Heart left ventricle (tissue), 13 donors: ENCODE results near the gene USP35.

Source experiments
- POLR2A ChIP-seq, 2 donors: fragments of 450-650 bp; IDR thresholded peaks; one replicate each; pipeline ENCODE4 v1.6.1; 2017; ENCODE audit warnings: antibody characterized with exemption in 2 of 2, mild to moderate bottlenecking in 2 of 2, moderate library complexity in 2 of 2
- TF ChIP-seq, protein P1 (sequence below), 12 donors: fragments of 200-600 bp; sonication (generic) in 4 of 12; IDR thresholded peaks; one replicate each; pipeline versions ENCODE4 v1.5.0 to v1.8.0; 2018 to 2022; ENCODE audit warnings: antibody characterized with exemption in 12 of 12, mild to moderate bottlenecking in 5 of 12
- donor health status: ischemic (EF 13 %, LVEDD 7.1; RV severe dilation, severe dysfunction).
- donor health status: DM: no; HTN: yes; CAD: no.
- donor health status: DM: no; HTN: no; CAD: no.
- donor health status: ischemic (EF 25% LVEDD 6.9; RV normal size, moderate dysfunction).
- donor health status: ischemic (EF 25% LVEDD 5.7; RV mildly dilated, moderate dysfunction).
- donor health status: ischemic (EF 35%, LVEDD 5.7; RV mildly dilated, moderate dysfunction).
- donor health status: nonischemic (EF 11% LVEDD 7.7; RV severe dilation, severe dysfunction).
- donor health status: DM: yes; HTN: yes; CAD: no.
- donor health status: PGD.
- donor health status: ischemic (EF 29% LVEDD 5.4; RV normal size, mild dysfunction).
- donor health status: nonischemic (EF 23%, LVEDD 6.1; RV moderate dilation, normal function).

GRCh38 chr11:78140392-78141077 is 48.2 kb upstream of the USP35 start:
- TF ChIP-seq POLR2A (IDR thresholded peaks at IDR 0.05), result no peak
- TF ChIP-seq, protein P1, sequence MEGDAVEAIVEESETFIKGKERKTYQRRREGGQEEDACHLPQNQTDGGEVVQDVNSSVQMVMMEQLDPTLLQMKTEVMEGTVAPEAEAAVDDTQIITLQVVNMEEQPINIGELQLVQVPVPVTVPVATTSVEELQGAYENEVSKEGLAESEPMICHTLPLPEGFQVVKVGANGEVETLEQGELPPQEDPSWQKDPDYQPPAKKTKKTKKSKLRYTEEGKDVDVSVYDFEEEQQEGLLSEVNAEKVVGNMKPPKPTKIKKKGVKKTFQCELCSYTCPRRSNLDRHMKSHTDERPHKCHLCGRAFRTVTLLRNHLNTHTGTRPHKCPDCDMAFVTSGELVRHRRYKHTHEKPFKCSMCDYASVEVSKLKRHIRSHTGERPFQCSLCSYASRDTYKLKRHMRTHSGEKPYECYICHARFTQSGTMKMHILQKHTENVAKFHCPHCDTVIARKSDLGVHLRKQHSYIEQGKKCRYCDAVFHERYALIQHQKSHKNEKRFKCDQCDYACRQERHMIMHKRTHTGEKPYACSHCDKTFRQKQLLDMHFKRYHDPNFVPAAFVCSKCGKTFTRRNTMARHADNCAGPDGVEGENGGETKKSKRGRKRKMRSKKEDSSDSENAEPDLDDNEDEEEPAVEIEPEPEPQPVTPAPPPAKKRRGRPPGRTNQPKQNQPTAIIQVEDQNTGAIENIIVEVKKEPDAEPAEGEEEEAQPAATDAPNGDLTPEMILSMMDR (IDR thresholded peaks at IDR 0.05), result no peak
